ENCODE measurements around the gene OTOG. TPM values are rescaled to one million over a fixed set of nuclear protein-coding genes. Genes with fewer than 3 reads are reported as not detected.

OTOG gene
- total RNA-seq, 6 experiments from 2014 or later, result not detected

GRCh38 chr11:17673951-17674350 is 126.9 kb downstream of the OTOG start:
- Mint-ChIP-seq H3K27ac (no peak overlapping the region), H3K4me3 (no peak overlapping the region), H3K36me3 (ENCODE audit: low read depth) (no peaks in the 10 kb centered on the region), H3K9me3 (peaks cover 15% of the 10 kb centered on the region), H3K4me1 (ENCODE audit: low read depth) (peaks cover 7% of the 10 kb centered on the region), H3K27me3 (ENCODE audit: insufficient read depth) (peaks cover 14% of the 10 kb centered on the region; the same call in 1 of the 2 replicates)
- TF ChIP-seq CTCF (IDR thresholded peaks at IDR 0.05), result no peak
- DNase-seq, result peak; percentile 6

- no peaks in the 10 kb centered on the region for H3K9me3 Mint-ChIP-seq
- no peaks in the 10 kb centered on the region for H3K36me3 Mint-ChIP-seq (ENCODE audit: low read depth)
- no peak for DNase-seq
- H3K27ac Mint-ChIP-seq, result peak overlapping the region; percentile 77
- TF ChIP-seq CTCF (IDR thresholded peaks at IDR 0.05), result no peak
- H3K27me3 Mint-ChIP-seq (ENCODE audit: insufficient read depth), result peaks cover 12% of the 10 kb centered on the region
- no peak overlapping the region for H3K4me3 Mint-ChIP-seq
- peaks cover 30% of the 10 kb centered on the region for H3K4me1 Mint-ChIP-seq (ENCODE audit: low read depth)
Measured at GRCh38 chr11:17682848-17683247, 135.8 kb downstream of the OTOG start.

- H3K4me3 Mint-ChIP-seq, result peak overlapping the region; percentile 29; the same call in 1 of the 2 replicates
- H3K9me3 Mint-ChIP-seq, result no peaks in the 10 kb centered on the region
- H3K27ac Mint-ChIP-seq, result peak overlapping the region; percentile 77
- peaks cover 30% of the 10 kb centered on the region for H3K4me1 Mint-ChIP-seq (ENCODE audit: low read depth)
- TF ChIP-seq CTCF (IDR thresholded peaks at IDR 0.05), result no peak
- DNase-seq, result peak; percentile 71
- H3K36me3 Mint-ChIP-seq (ENCODE audit: low read depth), result no peaks in the 10 kb centered on the region
- H3K27me3 Mint-ChIP-seq (ENCODE audit: insufficient read depth), result peaks cover 14% of the 10 kb centered on the region
Measured at GRCh38 chr11:17683377-17684161, 136.5 kb downstream of the OTOG start.

GRCh38 chr11:17684550-17684949 is 137.5 kb downstream of the OTOG start:
- Mint-ChIP-seq H3K4me3 (no peak overlapping the region), H3K27me3 (ENCODE audit: insufficient read depth) (peaks cover 12% of the 10 kb centered on the region), H3K36me3 (ENCODE audit: low read depth) (no peaks in the 10 kb centered on the region), H3K27ac (no peak overlapping the region), H3K9me3 (no peaks in the 10 kb centered on the region), H3K4me1 (ENCODE audit: low read depth) (peaks cover 30% of the 10 kb centered on the region)
- DNase-seq, result no peak
- TF ChIP-seq CTCF (IDR thresholded peaks at IDR 0.05), result no peak

GRCh38 chr11:17686231-17686980 is 139.3 kb downstream of the OTOG start:
- no peaks in the 10 kb centered on the region for H3K36me3 Mint-ChIP-seq (ENCODE audit: low read depth)
- no peaks in the 10 kb centered on the region for H3K9me3 Mint-ChIP-seq
- DNase-seq, result peak; percentile 4
- no peak for TF ChIP-seq CTCF (IDR thresholded peaks at IDR 0.05)
- peaks cover 30% of the 10 kb centered on the region for H3K4me1 Mint-ChIP-seq (ENCODE audit: low read depth)
- H3K27me3 Mint-ChIP-seq (ENCODE audit: insufficient read depth), result peaks cover 4% of the 10 kb centered on the region
- H3K4me3 Mint-ChIP-seq, result no peak overlapping the region
- H3K27ac Mint-ChIP-seq, result no peak overlapping the region

Measured in HFFc6 (cell line).